ENCODE measurements around the gene FOXO3. TPM values are rescaled to one million over a fixed set of nuclear protein-coding genes. Genes with fewer than 3 reads are reported as not detected.

FOXO3 gene
- total and polyA plus RNA-seq, 2 of the 13 experiments (the other 11 are each of a cell fraction or from before 2014, with no cell fraction given): 16.0 to 22.5 TPM

DNA sequence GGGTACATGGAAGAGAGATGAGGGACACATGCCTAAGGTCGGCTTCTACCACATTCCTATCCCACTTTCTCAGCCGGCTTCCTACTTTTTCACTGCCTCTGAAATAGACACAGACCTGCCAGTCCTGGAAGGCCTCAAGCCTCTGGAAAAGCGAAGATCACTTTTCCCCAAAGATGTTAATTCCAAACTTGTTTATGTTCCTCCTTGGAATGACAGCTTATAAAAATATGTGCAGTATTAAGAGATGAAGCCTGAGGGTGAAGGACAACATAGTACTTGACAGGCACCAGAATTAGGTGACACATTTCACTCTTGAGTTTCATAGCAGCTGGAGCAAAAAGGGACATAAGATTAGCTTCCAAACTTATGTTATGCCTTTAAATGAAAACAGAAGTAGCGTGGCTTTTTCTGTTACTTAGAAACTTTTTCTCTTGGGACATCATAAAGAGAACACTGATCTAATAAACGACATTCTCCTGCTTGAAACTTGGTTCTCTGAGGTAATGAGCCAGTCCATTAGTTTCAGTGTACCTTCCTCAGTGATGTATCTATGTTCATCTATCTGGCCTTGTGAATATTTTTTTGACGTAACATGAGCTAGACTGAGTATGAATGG lies 25.3 kb downstream of the FOXO3 start (continued):
- TF ChIP-seq ETV5 (CRISPR knock-in tag; IDR thresholded peaks at IDR 0.05; ENCODE audit: borderline replicate concordance) (no peak), ZNF350 (CRISPR knock-in tag; IDR thresholded peaks at IDR 0.05; ENCODE audit: borderline replicate concordance, low read depth) (no peak), ZMYM2 (CRISPR knock-in tag; IDR thresholded peaks at IDR 0.05) (no peak), GATAD1 (CRISPR knock-in tag; IDR thresholded peaks at IDR 0.05) (no peak)
- TF ChIP-seq, protein P1, sequence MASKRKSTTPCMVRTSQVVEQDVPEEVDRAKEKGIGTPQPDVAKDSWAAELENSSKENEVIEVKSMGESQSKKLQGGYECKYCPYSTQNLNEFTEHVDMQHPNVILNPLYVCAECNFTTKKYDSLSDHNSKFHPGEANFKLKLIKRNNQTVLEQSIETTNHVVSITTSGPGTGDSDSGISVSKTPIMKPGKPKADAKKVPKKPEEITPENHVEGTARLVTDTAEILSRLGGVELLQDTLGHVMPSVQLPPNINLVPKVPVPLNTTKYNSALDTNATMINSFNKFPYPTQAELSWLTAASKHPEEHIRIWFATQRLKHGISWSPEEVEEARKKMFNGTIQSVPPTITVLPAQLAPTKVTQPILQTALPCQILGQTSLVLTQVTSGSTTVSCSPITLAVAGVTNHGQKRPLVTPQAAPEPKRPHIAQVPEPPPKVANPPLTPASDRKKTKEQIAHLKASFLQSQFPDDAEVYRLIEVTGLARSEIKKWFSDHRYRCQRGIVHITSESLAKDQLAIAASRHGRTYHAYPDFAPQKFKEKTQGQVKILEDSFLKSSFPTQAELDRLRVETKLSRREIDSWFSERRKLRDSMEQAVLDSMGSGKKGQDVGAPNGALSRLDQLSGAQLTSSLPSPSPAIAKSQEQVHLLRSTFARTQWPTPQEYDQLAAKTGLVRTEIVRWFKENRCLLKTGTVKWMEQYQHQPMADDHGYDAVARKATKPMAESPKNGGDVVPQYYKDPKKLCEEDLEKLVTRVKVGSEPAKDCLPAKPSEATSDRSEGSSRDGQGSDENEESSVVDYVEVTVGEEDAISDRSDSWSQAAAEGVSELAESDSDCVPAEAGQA (IDR thresholded peaks at IDR 0.05; ENCODE audit: low read depth): no peak
- TF ChIP-seq, protein P1 (CRISPR knock-in tag; IDR thresholded peaks at IDR 0.05; ENCODE audit: borderline replicate concordance): no peak
